ENCODE measurements around the gene ARPC1B.
A peak's percentile ranks its signal among the peaks of the same experiment; 100 is the strongest.

ARPC1B gene

DNA sequence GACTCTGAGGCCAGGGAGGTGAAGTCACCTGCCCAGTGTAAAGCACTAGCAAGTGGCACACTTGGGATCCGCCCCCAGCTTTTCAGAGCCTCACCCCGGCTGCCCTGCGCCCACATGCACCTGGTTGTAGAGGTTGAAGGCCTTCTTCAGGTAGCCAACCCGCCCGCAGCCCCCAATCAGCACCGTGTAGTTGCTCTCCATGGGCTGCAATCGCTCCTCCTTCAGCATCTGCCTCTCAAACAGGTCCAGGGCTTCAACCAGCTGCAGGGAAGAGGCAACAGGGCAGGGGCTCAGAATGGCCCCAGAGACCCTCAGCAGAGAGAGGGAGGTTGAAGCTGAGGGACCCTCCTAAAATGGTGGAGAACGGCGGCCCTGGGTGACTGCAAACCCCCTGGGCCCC, 58.6 kb downstream of the ARPC1B start:
- in situ Hi-C loops (cut with HindIII; ENCODE audit: low sequenced_read_pairs) = no loop called here
- no peak for DNase-seq (ENCODE audit: low read depth)
- TF ChIP-seq, protein P1, sequence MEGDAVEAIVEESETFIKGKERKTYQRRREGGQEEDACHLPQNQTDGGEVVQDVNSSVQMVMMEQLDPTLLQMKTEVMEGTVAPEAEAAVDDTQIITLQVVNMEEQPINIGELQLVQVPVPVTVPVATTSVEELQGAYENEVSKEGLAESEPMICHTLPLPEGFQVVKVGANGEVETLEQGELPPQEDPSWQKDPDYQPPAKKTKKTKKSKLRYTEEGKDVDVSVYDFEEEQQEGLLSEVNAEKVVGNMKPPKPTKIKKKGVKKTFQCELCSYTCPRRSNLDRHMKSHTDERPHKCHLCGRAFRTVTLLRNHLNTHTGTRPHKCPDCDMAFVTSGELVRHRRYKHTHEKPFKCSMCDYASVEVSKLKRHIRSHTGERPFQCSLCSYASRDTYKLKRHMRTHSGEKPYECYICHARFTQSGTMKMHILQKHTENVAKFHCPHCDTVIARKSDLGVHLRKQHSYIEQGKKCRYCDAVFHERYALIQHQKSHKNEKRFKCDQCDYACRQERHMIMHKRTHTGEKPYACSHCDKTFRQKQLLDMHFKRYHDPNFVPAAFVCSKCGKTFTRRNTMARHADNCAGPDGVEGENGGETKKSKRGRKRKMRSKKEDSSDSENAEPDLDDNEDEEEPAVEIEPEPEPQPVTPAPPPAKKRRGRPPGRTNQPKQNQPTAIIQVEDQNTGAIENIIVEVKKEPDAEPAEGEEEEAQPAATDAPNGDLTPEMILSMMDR (IDR thresholded peaks at IDR 0.05; ENCODE audit: low read depth, low read length, missing control alignments) = no peak
- no peak overlapping the region for H3K4me3 ChIP-seq (ENCODE audit: low read depth, low read length)

GRCh38 chr7:99437946-99438572, 63.5 kb downstream of the ARPC1B start:
- TF ChIP-seq, protein P1 (IDR thresholded peaks at IDR 0.05; ENCODE audit: low read depth, low read length, missing control alignments) = no peak
- in situ Hi-C loops (cut with HindIII; ENCODE audit: low sequenced_read_pairs) = no loop called here
- H3K4me3 ChIP-seq (ENCODE audit: low read depth, low read length) = peak overlapping the region; percentile 91
- DNase-seq (ENCODE audit: low read depth) = no peak

DNA sequence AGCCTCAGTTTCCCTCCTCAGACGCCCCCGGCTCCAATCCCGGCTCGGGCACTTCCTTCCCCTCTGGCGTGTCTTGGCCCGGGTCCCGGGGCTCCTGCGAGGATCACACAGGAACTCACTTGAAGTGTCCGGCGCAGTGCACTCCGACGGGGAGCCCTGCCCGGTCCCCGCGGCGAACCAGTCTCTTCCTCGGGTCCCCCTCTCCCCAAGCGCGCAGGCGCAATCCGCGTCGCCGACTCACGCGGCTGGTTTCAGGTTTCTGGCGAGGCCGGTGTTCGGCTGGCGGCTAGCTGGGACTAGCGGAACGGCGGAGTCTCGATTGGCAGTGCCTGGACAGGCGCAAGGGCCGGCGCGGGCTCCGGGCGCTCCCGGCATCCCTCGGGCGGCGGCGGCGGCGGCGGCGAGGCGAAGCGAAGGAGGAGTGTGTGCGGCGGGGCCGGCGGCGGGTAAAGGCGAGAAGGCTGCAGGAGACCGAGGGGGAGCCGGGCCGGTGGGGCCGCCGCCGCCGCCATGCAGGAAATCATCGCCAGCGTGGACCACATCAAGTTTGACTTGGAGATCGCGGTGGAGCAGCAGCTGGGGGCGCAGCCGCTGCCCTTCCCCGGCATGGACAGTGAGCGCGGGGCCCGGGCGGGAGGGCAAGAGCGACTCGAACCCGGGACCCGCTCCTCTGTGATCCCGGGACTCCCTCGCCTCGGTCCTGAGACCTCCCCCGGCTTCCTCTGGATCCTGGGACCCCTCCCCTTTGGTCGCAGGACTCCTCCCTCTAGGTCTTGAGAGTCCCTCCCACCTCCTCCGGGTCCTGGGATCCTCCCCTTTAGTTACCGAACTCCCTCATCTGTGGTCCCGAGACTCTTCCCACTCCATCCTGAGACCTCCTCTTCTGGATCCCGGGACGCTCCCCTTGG, 64.3 kb downstream of the ARPC1B start, which contains the start of the genes CPSF4 and PTCD1:
TSS of gene CPSF4 (plus strand) at position 371 of the 908 bp plus-strand sequence. CDS start at position 511, 140 bp downstream.
TSS of gene PTCD1 (minus strand) at position 226 of the 908 bp plus-strand sequence. CDS start 3,556 bp downstream, outside the sequence.
- TF ChIP-seq, protein P1 (IDR thresholded peaks at IDR 0.05; ENCODE audit: low read depth, low read length, missing control alignments) = no peak
- peak; percentile 87 for DNase-seq (ENCODE audit: low read depth)
- peak within 1 kb of the TSS; percentile 91 for H3K4me3 ChIP-seq (ENCODE audit: low read depth, low read length)
- in situ Hi-C loops (cut with HindIII; ENCODE audit: low sequenced_read_pairs) = no loop called here

GRCh38 chr7:99440195-99440594, 65.7 kb downstream of the ARPC1B start:
- TF ChIP-seq, protein P1 (IDR thresholded peaks at IDR 0.05; ENCODE audit: low read depth, low read length, missing control alignments) = no peak
- in situ Hi-C loops (cut with HindIII; ENCODE audit: low sequenced_read_pairs) = no loop called here
- DNase-seq (ENCODE audit: low read depth) = no peak
- peak overlapping the region; percentile 91 for H3K4me3 ChIP-seq (ENCODE audit: low read depth, low read length)
